ENCODE measurements around the gene DMD. TPM values are rescaled to one million over a fixed set of nuclear protein-coding genes. Genes with fewer than 3 reads are reported as not detected.

The DMD gene
- total and polyA plus RNA-seq, 2 of the 13 experiments (the other 11 are each of a cell fraction or from before 2014, with no cell fraction given): 17.6 to 25.9 TPM

- Histone ChIP-seq H3K9ac (ENCODE audit: insufficient read depth, low read depth, low read length) (no peak overlapping the region), H3K4me2 (ENCODE audit: low read depth, low read length) (no peak overlapping the region), H2AFZ (ENCODE audit: low read length) (no peak overlapping the region), H3K4me3 (replicated peaks in 1 of 3; ENCODE audit: insufficient read depth in 1 of 3, low read depth in 2 of 3, low read length in 3 of 3) (no peak overlapping the region), H3K27me3 (ENCODE audit: control insufficient read depth in 1 of 2, insufficient read depth in 2 of 2, low read length in 2 of 2) (no peaks in the 10 kb centered on the region), H3K4me1 (ENCODE audit: insufficient read depth, low read length) (no peaks in the 10 kb centered on the region), H3K9me3 (ENCODE audit: low read length) (no peaks in the 10 kb centered on the region), H4K20me1 (ENCODE audit: insufficient read depth, low read length) (no peaks in the 10 kb centered on the region), H3K36me3 (replicated peaks in 1 of 2; ENCODE audit: control insufficient read depth in 1 of 2, insufficient read depth in 2 of 2, low read length in 2 of 2) (no peaks in the 10 kb centered on the region), H3K27ac (ENCODE audit: extremely low read length, insufficient read depth, low read length) (no peak overlapping the region), H3K79me2 (ENCODE audit: insufficient read depth, low read length) (no peaks in the 10 kb centered on the region)
- in situ Hi-C loops (cut with HindIII; ENCODE audit: extremely low pct_ligation_motif_present, low pct_unique_long_range_greater_than_20kb) (no loop called here), intact Hi-C loops (cut with micrococcal nuclease; ENCODE audit: unreplicated experiment) (no loop called here)
- DNase-seq (ENCODE audit: low spot score) (no peak), FAIRE-seq (no peak), ATAC-seq (no peak)
- BruUV-seq (replicated peaks): no TSS peak
- ChIA-PET CTCF (ENCODE audit: low intra/inter-chr PET ratio, low total read pairs) (no interaction called here), POLR2A (no interaction called here)
- TF ChIP-seq MIER3 (CRISPR knock-in tag; IDR thresholded peaks at IDR 0.05; ENCODE audit: borderline replicate concordance) (no peak), PHF21A (CRISPR knock-in tag; IDR thresholded peaks at IDR 0.05) (no peak), ZNF232 (CRISPR knock-in tag; IDR thresholded peaks at IDR 0.05; ENCODE audit: borderline replicate concordance) (no peak), GPN1 (CRISPR knock-in tag; IDR thresholded peaks at IDR 0.05; ENCODE audit: borderline replicate concordance) (no peak), ATF6 (CRISPR knock-in tag; conservative IDR thresholded peaks at IDR 0.05) (no peak), FOXA1 (IDR thresholded peaks at IDR 0.05) (no peak), FOXA1 (CRISPR knock-in tag; IDR thresholded peaks at IDR 0.05) (no peak), ZNF18 (CRISPR knock-in tag; IDR thresholded peaks at IDR 0.05; ENCODE audit: insufficient replicate concordance) (no peak), ZSCAN9 (CRISPR knock-in tag; IDR thresholded peaks at IDR 0.05; ENCODE audit: borderline replicate concordance) (no peak), ATAD3A (CRISPR knock-in tag; IDR thresholded peaks at IDR 0.05) (no peak), ZNF501 (CRISPR knock-in tag; IDR thresholded peaks at IDR 0.05) (no peak), HMG20B (CRISPR knock-in tag; conservative IDR thresholded peaks at IDR 0.05) (no peak), TRIM24 (CRISPR knock-in tag; IDR thresholded peaks at IDR 0.05) (no peak), RNF2 (conservative IDR thresholded peaks at IDR 0.05; ENCODE audit: low read depth) (no peak), ZNF761 (CRISPR knock-in tag; conservative IDR thresholded peaks at IDR 0.05) (no peak), SOX13 (IDR thresholded peaks at IDR 0.05) (no peak), SOX13 (CRISPR knock-in tag; conservative IDR thresholded peaks at IDR 0.05 in 1 of 2, IDR thresholded peaks at IDR 0.05 in 1 of 2) (no peak), PAF1 (CRISPR knock-in tag; IDR thresholded peaks at IDR 0.05) (no peak), ZNF7 (CRISPR knock-in tag; IDR thresholded peaks at IDR 0.05) (no peak)
- WGBS (ENCODE audit: low lambda C conversion rate): no CpG with 5 or more reads among the region's 1 CpG
Observed at GRCh38 chrX:31796624-31797023, 1414.7 kb downstream of the DMD start.

Data from HepG2 (cell line).